ENCODE results near the gene KIAA0232.
"Not testable (repeated sequence)": the region's sequence is repeated elsewhere in the genome, so short reads cannot be mapped to it uniquely, and the experiment has no call there.

KIAA0232 gene

GRCh38 chr4:6825403-6825802, 42.9 kb downstream of the KIAA0232 start:
- H3K4me1 ChIP-seq (ENCODE audit: low read depth, poor library complexity, severe bottlenecking), result peaks cover 31% of the 10 kb centered on the region
- H4K20me1 ChIP-seq (ENCODE audit: insufficient read depth), result no peaks in the 10 kb centered on the region
- no peak overlapping the region for H3K4me3 ChIP-seq (IDR thresholded peaks at IDR 0.05; ENCODE audit: insufficient read depth, low read depth, low read length)
- TF ChIP-seq, protein P1, sequence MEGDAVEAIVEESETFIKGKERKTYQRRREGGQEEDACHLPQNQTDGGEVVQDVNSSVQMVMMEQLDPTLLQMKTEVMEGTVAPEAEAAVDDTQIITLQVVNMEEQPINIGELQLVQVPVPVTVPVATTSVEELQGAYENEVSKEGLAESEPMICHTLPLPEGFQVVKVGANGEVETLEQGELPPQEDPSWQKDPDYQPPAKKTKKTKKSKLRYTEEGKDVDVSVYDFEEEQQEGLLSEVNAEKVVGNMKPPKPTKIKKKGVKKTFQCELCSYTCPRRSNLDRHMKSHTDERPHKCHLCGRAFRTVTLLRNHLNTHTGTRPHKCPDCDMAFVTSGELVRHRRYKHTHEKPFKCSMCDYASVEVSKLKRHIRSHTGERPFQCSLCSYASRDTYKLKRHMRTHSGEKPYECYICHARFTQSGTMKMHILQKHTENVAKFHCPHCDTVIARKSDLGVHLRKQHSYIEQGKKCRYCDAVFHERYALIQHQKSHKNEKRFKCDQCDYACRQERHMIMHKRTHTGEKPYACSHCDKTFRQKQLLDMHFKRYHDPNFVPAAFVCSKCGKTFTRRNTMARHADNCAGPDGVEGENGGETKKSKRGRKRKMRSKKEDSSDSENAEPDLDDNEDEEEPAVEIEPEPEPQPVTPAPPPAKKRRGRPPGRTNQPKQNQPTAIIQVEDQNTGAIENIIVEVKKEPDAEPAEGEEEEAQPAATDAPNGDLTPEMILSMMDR (conservative IDR thresholded peaks at IDR 0.05; ENCODE audit: low read depth, low read length), result no peak
- no peaks in the 10 kb centered on the region for H3K36me3 ChIP-seq (ENCODE audit: insufficient read depth)
- no peak overlapping the region for H3K9ac ChIP-seq
- peaks cover 21% of the 10 kb centered on the region; the same call in 1 of the 2 replicates for H3K79me2 ChIP-seq (ENCODE audit: insufficient read depth, low read depth)
- H3K27ac ChIP-seq, result peak overlapping the region; percentile 18; the same call in 1 of the 2 replicates
- H3K4me2 ChIP-seq, result peak overlapping the region; percentile 50; the same call in 1 of the 2 replicates
- H3K27me3 ChIP-seq (ENCODE audit: insufficient read depth, low read depth), result no peaks in the 10 kb centered on the region
- no peak overlapping the region for H2AFZ ChIP-seq (ENCODE audit: low read depth)

DNA sequence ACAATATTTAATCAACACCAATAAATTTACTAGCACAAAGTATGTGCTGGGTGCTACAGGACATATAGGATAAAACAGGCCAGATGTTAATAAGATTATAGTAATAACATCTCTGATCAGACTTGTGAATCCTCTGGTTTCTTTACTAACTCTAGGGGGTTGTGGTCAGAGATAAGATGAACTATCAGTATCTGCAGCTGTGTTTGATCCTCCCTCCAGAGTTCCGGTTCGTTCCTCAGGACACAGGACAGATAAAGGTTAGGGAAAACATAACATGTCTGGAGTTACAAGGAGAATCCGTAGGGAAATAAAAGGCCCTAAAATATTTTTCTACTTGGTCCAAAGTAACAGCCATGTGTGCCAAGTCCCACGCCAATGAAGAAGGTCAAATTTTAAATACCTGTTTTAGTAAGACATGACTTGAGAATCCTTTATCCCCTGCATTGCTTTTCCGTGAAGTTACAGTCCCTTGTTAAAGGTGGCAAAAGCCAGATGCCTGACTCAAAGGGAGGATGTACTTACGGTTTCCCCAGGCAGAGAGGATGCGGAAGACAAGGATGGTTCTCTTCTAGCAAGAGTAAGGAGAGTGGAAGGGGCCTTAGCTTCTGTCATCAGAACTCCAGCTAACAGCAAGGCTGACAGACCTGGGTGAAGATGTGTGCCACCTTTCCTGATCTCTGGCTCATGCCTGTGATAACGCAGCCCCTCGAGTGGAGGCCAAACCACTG, 44.4 kb downstream of the KIAA0232 start:
- no peak overlapping the region for H3K27ac ChIP-seq
- no peak overlapping the region for H3K9ac ChIP-seq
- no peak overlapping the region for H3K4me3 ChIP-seq (IDR thresholded peaks at IDR 0.05; ENCODE audit: insufficient read depth, low read depth, low read length)
- no peaks in the 10 kb centered on the region for H3K36me3 ChIP-seq (ENCODE audit: insufficient read depth)
- TF ChIP-seq, protein P1 (conservative IDR thresholded peaks at IDR 0.05; ENCODE audit: low read depth, low read length), result no peak
- H4K20me1 ChIP-seq (ENCODE audit: insufficient read depth), result no peaks in the 10 kb centered on the region
- H2AFZ ChIP-seq (ENCODE audit: low read depth), result no peak overlapping the region
- no peaks in the 10 kb centered on the region for H3K27me3 ChIP-seq (ENCODE audit: insufficient read depth, low read depth)
- no peak overlapping the region for H3K4me2 ChIP-seq
- peaks cover 31% of the 10 kb centered on the region for H3K4me1 ChIP-seq (ENCODE audit: low read depth, poor library complexity, severe bottlenecking)
- H3K79me2 ChIP-seq (ENCODE audit: insufficient read depth, low read depth), result peaks cover 6% of the 10 kb centered on the region; the same call in 1 of the 2 replicates

GRCh38 chr4:6829086-6829485, 46.6 kb downstream of the KIAA0232 start:
- Histone ChIP-seq H2AFZ (ENCODE audit: low read depth) (no peak overlapping the region), H3K27ac (no peak overlapping the region)

DNA sequence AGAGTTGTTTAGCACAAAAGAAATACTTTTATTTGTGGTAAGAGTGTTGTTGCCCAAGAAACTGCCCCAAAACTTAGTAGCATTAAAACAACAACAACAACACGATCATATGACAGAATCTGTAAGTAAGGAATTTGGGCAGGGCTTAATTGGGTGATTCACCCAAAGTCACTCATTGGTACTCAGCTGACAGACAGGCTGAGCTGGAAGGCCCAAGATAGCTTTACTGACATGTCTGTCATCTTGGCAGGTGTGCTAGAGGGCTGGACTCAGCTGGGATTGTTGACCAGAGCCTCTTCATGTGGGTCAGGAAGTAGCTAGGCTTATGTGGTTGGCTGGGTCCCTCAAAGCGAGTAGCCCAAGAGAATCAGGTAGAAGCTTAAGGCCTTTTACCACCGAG, 52.3 kb downstream of the KIAA0232 start:
- Histone ChIP-seq H3K27me3 (ENCODE audit: insufficient read depth, low read depth) (no peaks in the 10 kb centered on the region), H3K4me2 (no peak overlapping the region), H3K79me2 (ENCODE audit: insufficient read depth, low read depth) (no peaks in the 10 kb centered on the region; the same call in 1 of the 2 replicates), H3K4me1 (ENCODE audit: low read depth, poor library complexity, severe bottlenecking) (no peaks in the 10 kb centered on the region), H4K20me1 (ENCODE audit: insufficient read depth) (no peaks in the 10 kb centered on the region), H2AFZ (ENCODE audit: low read depth) (no peak overlapping the region), H3K4me3 (IDR thresholded peaks at IDR 0.05; ENCODE audit: insufficient read depth, low read depth, low read length) (no peak overlapping the region), H3K27ac (no peak overlapping the region), H3K36me3 (ENCODE audit: insufficient read depth) (no peaks in the 10 kb centered on the region), H3K9ac (no peak overlapping the region)
- TF ChIP-seq, protein P1 (conservative IDR thresholded peaks at IDR 0.05; ENCODE audit: low read depth, low read length), result no peak

More at GRCh38 chr4:6829086-6829485, 46.6 kb downstream of the KIAA0232 start:
- Histone ChIP-seq H3K79me2 (ENCODE audit: insufficient read depth, low read depth) (no peaks in the 10 kb centered on the region; the same call in 1 of the 2 replicates), H4K20me1 (ENCODE audit: insufficient read depth) (no peaks in the 10 kb centered on the region), H3K4me1 (ENCODE audit: low read depth, poor library complexity, severe bottlenecking) (peaks cover 31% of the 10 kb centered on the region), H3K9ac (no peak overlapping the region), H3K36me3 (ENCODE audit: insufficient read depth) (no peaks in the 10 kb centered on the region), H3K4me2 (no peak overlapping the region), H3K27me3 (ENCODE audit: insufficient read depth, low read depth) (no peaks in the 10 kb centered on the region), H3K4me3 (IDR thresholded peaks at IDR 0.05; ENCODE audit: insufficient read depth, low read depth, low read length) (no peak overlapping the region)
- TF ChIP-seq, protein P1 (conservative IDR thresholded peaks at IDR 0.05; ENCODE audit: low read depth, low read length), result no peak

- not testable (repeated sequence) for H2AFZ ChIP-seq (ENCODE audit: low read depth); H3K36me3 ChIP-seq (ENCODE audit: insufficient read depth); H3K4me3 ChIP-seq (IDR thresholded peaks at IDR 0.05; ENCODE audit: insufficient read depth, low read depth, low read length); H3K79me2 ChIP-seq (ENCODE audit: insufficient read depth, low read depth); H3K9ac ChIP-seq; H3K4me1 ChIP-seq (ENCODE audit: low read depth, poor library complexity, severe bottlenecking); H3K4me2 ChIP-seq; H3K27me3 ChIP-seq (ENCODE audit: insufficient read depth, low read depth); H4K20me1 ChIP-seq (ENCODE audit: insufficient read depth); H3K27ac ChIP-seq
These were observed 53.1 kb downstream of the KIAA0232 start for GRCh38 chr4:6835616-6836015.

GRCh38 chr4:6837106-6837505, 54.6 kb downstream of the KIAA0232 start:
- H3K27ac ChIP-seq; H3K79me2 ChIP-seq (ENCODE audit: insufficient read depth, low read depth); H4K20me1 ChIP-seq (ENCODE audit: insufficient read depth): not testable (repeated sequence)

More at GRCh38 chr4:6837106-6837505, 54.6 kb downstream of the KIAA0232 start:
- not testable (repeated sequence) for H3K4me2 ChIP-seq; H2AFZ ChIP-seq (ENCODE audit: low read depth); H3K36me3 ChIP-seq (ENCODE audit: insufficient read depth); H3K4me1 ChIP-seq (ENCODE audit: low read depth, poor library complexity, severe bottlenecking); H3K4me3 ChIP-seq (IDR thresholded peaks at IDR 0.05; ENCODE audit: insufficient read depth, low read depth, low read length); H3K27me3 ChIP-seq (ENCODE audit: insufficient read depth, low read depth); H3K9ac ChIP-seq

All from KMS-11 (cell line).